Stromal cell of bone marrow (primary cell): ENCODE measurements around the gene SPATA2.
"Not testable (repeated sequence)": the region's sequence is repeated elsewhere in the genome, so short reads cannot be mapped to it uniquely, and the experiment has no call there.

Experiments
- DNase-seq: peaks from one replicate; pipeline ENCODE4 v3.0.0-alpha.2; 2012; ENCODE audit warnings: low read depth

The SPATA2 gene, protein sequence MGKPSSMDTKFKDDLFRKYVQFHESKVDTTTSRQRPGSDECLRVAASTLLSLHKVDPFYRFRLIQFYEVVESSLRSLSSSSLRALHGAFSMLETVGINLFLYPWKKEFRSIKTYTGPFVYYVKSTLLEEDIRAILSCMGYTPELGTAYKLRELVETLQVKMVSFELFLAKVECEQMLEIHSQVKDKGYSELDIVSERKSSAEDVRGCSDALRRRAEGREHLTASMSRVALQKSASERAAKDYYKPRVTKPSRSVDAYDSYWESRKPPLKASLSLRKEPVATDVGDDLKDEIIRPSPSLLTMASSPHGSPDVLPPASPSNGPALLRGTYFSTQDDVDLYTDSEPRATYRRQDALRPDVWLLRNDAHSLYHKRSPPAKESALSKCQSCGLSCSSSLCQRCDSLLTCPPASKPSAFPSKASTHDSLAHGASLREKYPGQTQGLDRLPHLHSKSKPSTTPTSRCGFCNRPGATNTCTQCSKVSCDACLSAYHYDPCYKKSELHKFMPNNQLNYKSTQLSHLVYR

GRCh38 chr20:49915380-49916145 is at the start of gene SPATA2:
Gene SPATA2, minus strand, starts transcription at chr20:49915529. Its CDS starts 7,039 bp downstream, at chr20:49908490.
- DNase-seq = peak; percentile 88

- no peak for DNase-seq
These were observed 46.1 kb upstream of the SPATA2 start for GRCh38 chr20:49961413-49961812.

DNA sequence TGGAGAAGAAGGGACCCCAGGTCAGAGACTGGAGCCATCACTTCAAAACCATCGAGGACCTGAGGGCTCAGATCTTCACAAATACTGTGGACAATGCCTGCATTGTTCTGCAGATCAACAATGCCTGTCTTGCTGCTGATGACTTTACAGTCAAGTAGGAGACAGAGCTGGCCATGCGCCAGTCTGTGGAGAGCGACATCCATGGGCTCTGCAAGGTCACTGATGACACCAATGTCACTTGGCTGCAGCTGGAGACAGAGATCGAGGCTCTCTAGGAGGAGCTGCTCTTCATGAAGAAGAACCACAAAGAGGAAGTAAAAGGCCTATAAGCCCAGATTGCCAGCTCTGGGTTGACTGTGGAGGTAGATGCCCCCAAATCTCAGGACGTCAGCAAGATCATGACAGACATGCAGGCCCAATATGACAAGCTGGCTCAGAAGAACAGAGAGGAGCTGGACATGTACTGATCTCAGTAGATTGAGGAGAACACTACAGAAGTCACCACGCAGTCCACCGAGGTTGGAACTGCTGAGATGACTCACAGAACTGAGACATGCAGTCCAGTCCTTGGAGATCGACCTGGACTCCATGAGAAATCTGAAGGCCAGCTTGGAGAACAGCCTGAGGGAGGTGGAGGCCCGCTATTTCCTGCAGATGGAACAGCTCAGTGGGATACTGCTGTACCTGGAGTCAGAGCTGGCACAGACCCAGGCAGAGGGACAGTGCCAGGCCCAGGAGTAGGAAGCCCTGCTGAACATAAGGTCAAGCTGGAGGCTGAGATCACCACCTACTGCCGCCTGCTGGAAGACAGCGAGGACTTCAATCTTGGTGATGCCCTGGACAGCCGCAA is 42.0 kb upstream of the SPATA2 start:
- not testable (repeated sequence) for DNase-seq

- no peak for DNase-seq
These were observed 41.4 kb upstream of the SPATA2 start for GRCh38 chr20:49956689-49957088.

DNA sequence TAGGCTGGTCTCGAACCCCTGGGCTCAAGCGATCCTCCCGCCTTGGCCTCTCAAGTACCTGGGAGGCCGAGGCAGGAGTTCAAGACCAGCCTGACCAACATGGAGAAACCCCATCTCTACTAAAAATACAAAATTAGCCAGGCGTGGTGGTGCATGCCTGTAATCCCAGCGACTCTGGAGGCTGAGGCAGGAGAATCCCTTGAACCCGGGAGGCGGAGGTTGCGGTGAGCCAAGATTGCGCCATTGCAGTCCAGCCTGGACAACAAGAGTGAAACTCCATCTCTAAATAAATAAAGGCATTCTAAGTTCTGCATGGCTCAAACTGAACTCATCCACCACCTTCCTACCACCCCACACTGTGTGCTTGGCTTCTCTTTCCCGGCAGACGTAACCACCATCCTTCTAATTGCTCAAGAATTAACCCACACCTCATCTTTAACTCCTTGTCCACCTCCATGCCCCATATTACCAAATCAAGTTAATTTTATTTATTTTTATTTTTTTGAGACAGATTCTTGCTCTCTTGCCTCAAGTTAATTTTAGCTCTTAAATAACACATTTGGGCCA is 40.6 kb upstream of the SPATA2 start:
- DNase-seq = not testable (repeated sequence)

- DNase-seq = no peak
These were observed 39.8 kb upstream of the SPATA2 start for GRCh38 chr20:49955167-49955566.

GRCh38 chr20:49951151-49951550 is 35.8 kb upstream of the SPATA2 start:
- peak; percentile 43 for DNase-seq

GRCh38 chr20:49948809-49949507 is 33.6 kb upstream of the SPATA2 start:
- peak; percentile 92 for DNase-seq

DNA sequence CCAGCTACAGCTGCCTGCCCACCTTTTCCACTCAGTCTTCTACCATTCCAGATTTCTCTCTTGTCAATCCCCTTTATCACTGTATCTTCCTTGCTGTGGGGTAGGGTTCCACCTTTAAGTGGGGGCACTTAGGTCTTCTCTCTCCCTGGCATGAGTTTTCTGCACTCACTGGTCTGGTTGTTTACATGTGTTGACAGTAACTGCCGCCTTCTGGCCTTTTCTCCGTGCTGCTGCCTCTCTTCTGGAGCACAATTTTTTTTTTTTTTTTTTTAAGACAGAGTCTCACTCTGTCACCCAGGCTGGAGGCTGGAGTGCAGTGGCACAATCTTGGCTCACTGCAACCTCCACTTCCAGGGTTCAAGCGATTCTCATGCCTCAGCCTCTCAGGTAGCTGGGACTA is 32.8 kb upstream of the SPATA2 start:
- no peak for DNase-seq

DNA sequence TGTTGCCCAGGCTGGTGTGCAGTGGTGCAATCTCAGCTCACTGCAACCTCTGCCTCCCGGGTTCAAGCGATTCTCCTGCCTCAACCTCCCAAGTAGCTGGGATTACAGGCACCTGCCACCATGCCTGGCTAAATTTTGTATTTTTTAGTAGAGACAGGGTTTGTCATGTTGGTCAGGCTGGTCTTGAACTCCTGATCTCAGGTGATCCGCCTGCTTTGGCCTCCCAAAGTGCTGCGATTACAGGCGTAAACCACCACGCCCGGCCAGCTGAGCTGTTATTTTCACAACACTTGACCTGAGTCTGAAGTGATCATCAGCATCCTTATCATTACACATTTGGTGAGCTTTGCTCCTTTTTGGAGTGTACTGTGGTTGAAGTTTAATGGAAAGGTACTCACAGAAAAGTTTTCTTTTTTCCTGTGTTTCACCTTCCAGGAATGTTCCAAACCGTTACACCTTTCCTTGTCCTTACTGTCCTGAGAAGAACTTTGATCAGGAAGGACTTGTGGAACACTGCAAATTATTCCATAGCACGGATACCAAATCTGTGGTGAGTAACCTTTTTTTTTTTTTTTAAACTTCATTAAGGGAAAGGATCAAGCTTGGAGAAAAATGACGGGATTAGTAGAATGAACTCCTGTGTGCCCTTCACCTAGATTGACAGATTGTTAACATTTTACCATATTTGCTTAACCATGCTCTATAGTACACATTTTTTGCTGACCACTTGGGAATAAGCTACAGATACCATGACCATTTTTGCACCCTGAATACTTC is 30.6 kb upstream of the SPATA2 start:
- DNase-seq = no peak

DNA sequence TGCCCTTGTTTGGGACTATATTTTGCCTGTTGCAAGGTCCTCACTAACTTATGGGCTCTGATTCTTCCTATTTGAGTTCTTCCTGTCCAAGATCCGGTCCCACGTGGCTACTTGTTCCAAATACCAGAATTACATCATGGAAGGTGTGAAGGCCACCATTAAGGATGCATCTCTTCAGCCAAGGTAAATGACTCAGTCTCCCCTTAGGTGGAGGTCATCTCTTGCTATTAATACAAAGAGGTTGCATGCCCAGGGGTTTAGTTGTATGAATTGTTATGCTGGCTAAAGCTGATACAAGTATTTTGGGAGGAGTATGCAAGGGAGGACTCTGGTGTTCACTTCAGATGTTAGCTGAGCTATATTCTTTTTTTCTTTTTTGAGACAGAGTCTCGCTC is 30.0 kb upstream of the SPATA2 start:
- no peak for DNase-seq

- no peak for DNase-seq
These were observed 27.6 kb upstream of the SPATA2 start for GRCh38 chr20:49942942-49943341.

GRCh38 chr20:49942303-49942702 is 27.0 kb upstream of the SPATA2 start:
- no peak for DNase-seq

DNA sequence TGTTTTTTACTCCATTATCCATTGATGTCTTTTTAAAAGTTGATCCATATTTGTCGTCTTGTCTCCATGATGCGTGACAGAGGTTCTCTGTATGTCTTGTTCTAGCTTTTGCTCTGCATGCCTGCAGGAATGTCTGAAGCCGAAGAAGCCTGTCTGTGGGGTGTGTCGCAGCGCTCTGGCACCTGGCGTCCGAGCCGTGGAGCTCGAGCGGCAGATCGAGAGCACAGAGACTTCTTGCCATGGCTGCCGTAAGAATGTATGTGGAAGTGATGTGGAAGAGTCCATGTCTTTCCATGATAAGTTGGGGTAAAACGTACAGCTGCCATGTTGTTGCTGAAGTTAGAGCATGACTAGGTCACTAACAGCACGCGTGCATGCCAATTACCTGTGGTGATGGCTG is 26.1 kb upstream of the SPATA2 start:
- DNase-seq = no peak

- DNase-seq = peak; percentile 43
These were observed 23.1 kb upstream of the SPATA2 start for GRCh38 chr20:49938173-49939163.

GRCh38 chr20:49937027-49937929 is 21.9 kb upstream of the SPATA2 start:
- DNase-seq = no peak

GRCh38 chr20:49936153-49937026 is 21.1 kb upstream of the SPATA2 start, which contains the start of gene RNF114:
Gene RNF114, plus strand, starts transcription at chr20:49936397. Its CDS starts 16 bp downstream, at chr20:49936413.
- DNase-seq = peak; percentile 80
